ENCODE results near the gene DPM1. TPM values are rescaled to one million over a fixed set of nuclear protein-coding genes. Genes with fewer than 3 reads are reported as not detected.
A peak's percentile ranks its signal among the peaks of the same experiment; 100 is the strongest.

DPM1 gene
- polyA plus RNA-seq, 1 of the 3 experiments (the other 2 are of a cell fraction), result 72.1 TPM

GRCh38 chr20:50915424-50915823 lies 42.9 kb downstream of the DPM1 start (continued):
- TF ChIP-seq PBX3 (IDR thresholded peaks at IDR 0.05) (peak; percentile 31; the same call in 1 of the 2 replicates), GATA2 (CRISPR knock-in tag; IDR thresholded peaks at IDR 0.05) (no peak), FOSL2 (IDR thresholded peaks at IDR 0.05; ENCODE audit: borderline replicate concordance, low read depth) (0 out of 2 replicates have a peak, but pooled peaks have one; percentile 17)

DNA sequence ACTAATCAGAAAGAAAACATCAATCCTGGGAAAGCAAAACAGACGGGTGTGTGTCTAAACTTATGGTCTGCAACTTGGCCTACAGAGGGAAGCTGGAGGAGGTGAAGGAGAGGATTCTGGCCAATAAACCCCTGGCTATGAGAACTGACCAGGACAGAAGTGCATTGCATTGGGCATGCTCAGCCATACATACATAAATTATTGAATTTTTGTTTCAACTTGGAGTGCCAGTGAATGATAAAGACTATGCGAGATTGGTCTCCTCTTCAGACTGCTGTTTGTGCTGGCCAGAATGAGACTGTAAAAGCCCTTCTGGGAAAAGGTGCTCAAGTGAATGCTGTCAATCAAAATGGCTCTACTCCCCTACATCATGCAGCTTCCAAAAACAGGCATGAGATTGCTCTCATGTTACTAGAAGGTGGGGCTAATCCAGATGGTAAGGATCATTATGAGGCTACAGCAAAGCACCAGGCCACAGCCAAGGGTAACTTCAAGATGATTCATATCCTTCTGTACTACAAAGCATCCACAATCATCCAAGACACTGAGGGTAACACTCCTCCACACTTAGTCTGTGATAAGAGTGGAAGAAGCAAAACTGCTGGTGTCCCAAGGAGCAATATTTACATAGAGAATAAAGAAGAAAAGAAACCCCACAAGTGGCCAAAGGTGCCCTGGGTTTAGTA lies 44.5 kb downstream of the DPM1 start:
- Histone ChIP-seq H3K27ac (ENCODE audit: low read depth in 2 of 2, low read length in 1 of 2) (peak overlapping the region; percentile 71), H3K4me3 (ENCODE audit: low read depth in 2 of 2, low read length in 1 of 2) (no peak overlapping the region), H3K36me3 (replicated peaks in 1 of 2; ENCODE audit: control insufficient read depth in 1 of 2, insufficient read depth in 2 of 2, low read length in 1 of 2) (peaks cover 27 to 28% of the 10 kb centered on the region in 2 experiments), H4K20me1 (ENCODE audit: insufficient read depth) (peaks cover 100% of the 10 kb centered on the region), H3K4me2 (peak overlapping the region; percentile 35), H3K9me3 (no peaks in the 10 kb centered on the region), H3F3A (replicated peaks; ENCODE audit: insufficient read depth) (peaks cover 86% of the 10 kb centered on the region), H3K27me3 (ENCODE audit: insufficient read depth) (no peaks in the 10 kb centered on the region), H3K9me2 (no peaks in the 10 kb centered on the region), H3K79me2 (ENCODE audit: insufficient read depth) (peaks cover 97% of the 10 kb centered on the region), H3K9ac (no peak overlapping the region), H2AFZ (ENCODE audit: low read depth) (no peak overlapping the region), H3K4me1 (ENCODE audit: control insufficient read depth in 1 of 2, insufficient read depth in 2 of 2, low read depth in 1 of 2, low read length in 1 of 2) (peaks cover 60 to 79% of the 10 kb centered on the region in 2 experiments)
- 74% methylated on average over 2 of the region's 2 CpGs for WGBS (ENCODE audit: low lambda C conversion rate)
- no peak for DNase-seq
- CTCF ChIA-PET, result interaction anchor here (1.0 to 11.5 kb wide), 3 partner anchors 9 to 119 kb away, joined by 3 to 137 read pairs (median 32); partner anchors contain the start of genes ADNP and BCAS4
- POLR2A ChIA-PET, result interaction anchor here (0.5 to 1.5 kb wide), 2 partner anchors 11 to 18 kb away, joined by 3 to 4 read pairs; no protein-coding TSS in a partner anchor
- TF ChIP-seq, protein P1, sequence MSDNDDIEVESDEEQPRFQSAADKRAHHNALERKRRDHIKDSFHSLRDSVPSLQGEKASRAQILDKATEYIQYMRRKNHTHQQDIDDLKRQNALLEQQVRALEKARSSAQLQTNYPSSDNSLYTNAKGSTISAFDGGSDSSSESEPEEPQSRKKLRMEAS (IDR thresholded peaks at IDR 0.05; ENCODE audit: low read depth), result 0 out of 2 replicates have a peak, but pooled peaks have one; percentile 49
- TF ChIP-seq ELF1 (IDR thresholded peaks at IDR 0.05) (no peak), SIN3A (IDR thresholded peaks at IDR 0.05; ENCODE audit: borderline replicate concordance, low read depth, low read length) (peak; percentile 46; the same call in 1 of the 2 replicates), EP300 (IDR thresholded peaks at IDR 0.05; ENCODE audit: borderline replicate concordance in 1 of 2, low read depth in 1 of 2, low read length in 1 of 2) (peak in 1 of 2 experiments; percentile 17; a peak in 1 of 4 replicates), SMC3 (IDR thresholded peaks at IDR 0.05; ENCODE audit: low read depth, low read length) (no peak), FOXJ3 (CRISPR knock-in tag; IDR thresholded peaks at IDR 0.05) (no peak), RAD21 (IDR thresholded peaks at IDR 0.05; ENCODE audit: low read length) (no peak), RXRA (IDR thresholded peaks at IDR 0.05; ENCODE audit: borderline replicate concordance, low read depth) (no peak), RFX5 (IDR thresholded peaks at IDR 0.05; ENCODE audit: low read length) (no peak), YY1 (IDR thresholded peaks at IDR 0.05; ENCODE audit: low read depth) (no peak), TCF12 (IDR thresholded peaks at IDR 0.05) (peak; percentile 80), IRF3 (IDR thresholded peaks at IDR 0.05; ENCODE audit: low read depth, low read length) (no peak), FOSL2 (IDR thresholded peaks at IDR 0.05; ENCODE audit: borderline replicate concordance, low read depth) (peak; percentile 64), RCOR1 (IDR thresholded peaks at IDR 0.05; ENCODE audit: low read length) (no peak), JUND (IDR thresholded peaks at IDR 0.05) (peak; percentile 70), POLR2AphosphoS5 (IDR thresholded peaks at IDR 0.05; ENCODE audit: low read depth, low read length) (no peak), TAF1 (IDR thresholded peaks at IDR 0.05; ENCODE audit: borderline replicate concordance, low read depth, low read length) (no peak), GATA2 (CRISPR knock-in tag; IDR thresholded peaks at IDR 0.05) (no peak), FOXM1 (IDR thresholded peaks at IDR 0.05; ENCODE audit: low read depth) (no peak), CHD2 (IDR thresholded peaks at IDR 0.05; ENCODE audit: low read length, partially characterized antibody) (no peak), NFIC (IDR thresholded peaks at IDR 0.05; ENCODE audit: borderline replicate concordance) (no peak)
- TF ChIP-seq, protein P2, sequence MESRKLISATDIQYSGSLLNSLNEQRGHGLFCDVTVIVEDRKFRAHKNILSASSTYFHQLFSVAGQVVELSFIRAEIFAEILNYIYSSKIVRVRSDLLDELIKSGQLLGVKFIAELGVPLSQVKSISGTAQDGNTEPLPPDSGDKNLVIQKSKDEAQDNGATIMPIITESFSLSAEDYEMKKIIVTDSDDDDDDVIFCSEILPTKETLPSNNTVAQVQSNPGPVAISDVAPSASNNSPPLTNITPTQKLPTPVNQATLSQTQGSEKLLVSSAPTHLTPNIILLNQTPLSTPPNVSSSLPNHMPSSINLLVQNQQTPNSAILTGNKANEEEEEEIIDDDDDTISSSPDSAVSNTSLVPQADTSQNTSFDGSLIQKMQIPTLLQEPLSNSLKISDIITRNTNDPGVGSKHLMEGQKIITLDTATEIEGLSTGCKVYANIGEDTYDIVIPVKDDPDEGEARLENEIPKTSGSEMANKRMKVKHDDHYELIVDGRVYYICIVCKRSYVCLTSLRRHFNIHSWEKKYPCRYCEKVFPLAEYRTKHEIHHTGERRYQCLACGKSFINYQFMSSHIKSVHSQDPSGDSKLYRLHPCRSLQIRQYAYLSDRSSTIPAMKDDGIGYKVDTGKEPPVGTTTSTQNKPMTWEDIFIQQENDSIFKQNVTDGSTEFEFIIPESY (IDR thresholded peaks at IDR 0.05; ENCODE audit: borderline replicate concordance, low read depth), result no peak
- TF ChIP-seq, protein P3, sequence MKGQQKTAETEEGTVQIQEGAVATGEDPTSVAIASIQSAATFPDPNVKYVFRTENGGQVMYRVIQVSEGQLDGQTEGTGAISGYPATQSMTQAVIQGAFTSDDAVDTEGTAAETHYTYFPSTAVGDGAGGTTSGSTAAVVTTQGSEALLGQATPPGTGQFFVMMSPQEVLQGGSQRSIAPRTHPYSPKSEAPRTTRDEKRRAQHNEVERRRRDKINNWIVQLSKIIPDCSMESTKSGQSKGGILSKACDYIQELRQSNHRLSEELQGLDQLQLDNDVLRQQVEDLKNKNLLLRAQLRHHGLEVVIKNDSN (IDR thresholded peaks at IDR 0.05; ENCODE audit: borderline replicate concordance, low read depth), result no peak

Data from SK-N-SH (cell line).